Measurements from ENCODE around the gene SLK. TPM values are rescaled to one million over a fixed set of nuclear protein-coding genes. Genes with fewer than 3 reads are reported as not detected.

SLK gene
- polyA plus RNA-seq, 10 donors, result 25.6 to 38.2 (median 30.3) TPM

DNA sequence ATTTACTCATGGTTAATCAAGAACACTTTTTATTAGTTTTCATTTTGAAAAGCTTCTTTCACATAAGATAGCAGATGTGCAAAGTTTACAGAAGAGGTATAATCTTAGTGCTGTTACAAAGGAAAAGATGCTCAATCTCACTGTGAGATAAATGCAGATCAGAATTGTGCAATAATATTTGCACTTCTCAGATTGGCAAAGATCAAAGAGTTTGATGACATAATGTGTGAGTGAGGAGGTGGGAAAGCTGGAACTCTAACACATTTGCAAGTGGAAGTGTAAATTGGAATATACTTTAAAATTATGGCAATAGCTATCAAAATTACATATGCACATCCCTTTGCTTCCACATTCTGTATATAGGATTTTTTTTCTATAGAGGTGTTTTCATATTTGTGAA, 27.4 kb upstream of the SLK start:
- no peak for DNase-seq

- DNase-seq, result no peak
Observed at GRCh38 chr10:103941801-103942200, 25.1 kb upstream of the SLK start.

- DNase-seq, result no peak
Observed at GRCh38 chr10:103942866-103943265, 24.1 kb upstream of the SLK start.

DNA sequence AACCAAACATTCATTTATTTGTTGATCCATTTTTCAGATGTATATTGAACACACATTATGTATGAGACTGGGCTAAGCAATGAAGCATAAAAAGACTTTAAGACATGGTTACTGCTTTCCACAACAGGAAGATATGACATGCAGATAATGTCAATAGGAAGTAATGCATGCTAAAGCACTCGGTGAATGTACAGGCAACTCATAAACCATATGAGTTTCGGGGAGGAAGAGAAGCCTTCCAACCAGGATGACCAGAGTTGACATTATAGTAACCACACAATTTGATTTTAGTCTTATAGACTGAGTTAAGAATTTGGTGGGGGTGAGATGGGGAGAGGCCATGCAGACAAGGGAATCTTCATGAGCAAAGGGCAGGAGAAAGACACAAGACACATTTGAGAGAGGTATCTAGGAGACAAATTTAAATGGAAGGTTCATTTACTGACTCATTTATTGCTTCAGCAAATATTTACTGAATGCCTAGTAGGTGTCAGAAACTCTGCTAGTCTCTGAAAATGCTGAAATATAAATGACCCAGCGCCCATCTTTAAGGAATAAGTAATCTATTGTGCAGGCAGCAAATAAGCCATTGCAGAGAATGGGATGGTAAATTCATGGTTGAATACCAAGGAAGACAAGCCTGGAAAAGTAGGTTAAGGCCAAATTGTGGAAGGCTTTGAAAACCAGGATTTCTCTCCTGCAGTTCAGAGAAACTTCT, 19.0 kb upstream of the SLK start:
- DNase-seq, result no peak

- DNase-seq, result no peak
Observed at GRCh38 chr10:103949728-103950127, 17.2 kb upstream of the SLK start.

GRCh38 chr10:103951183-103951582, 15.8 kb upstream of the SLK start:
- no peak for DNase-seq

DNA sequence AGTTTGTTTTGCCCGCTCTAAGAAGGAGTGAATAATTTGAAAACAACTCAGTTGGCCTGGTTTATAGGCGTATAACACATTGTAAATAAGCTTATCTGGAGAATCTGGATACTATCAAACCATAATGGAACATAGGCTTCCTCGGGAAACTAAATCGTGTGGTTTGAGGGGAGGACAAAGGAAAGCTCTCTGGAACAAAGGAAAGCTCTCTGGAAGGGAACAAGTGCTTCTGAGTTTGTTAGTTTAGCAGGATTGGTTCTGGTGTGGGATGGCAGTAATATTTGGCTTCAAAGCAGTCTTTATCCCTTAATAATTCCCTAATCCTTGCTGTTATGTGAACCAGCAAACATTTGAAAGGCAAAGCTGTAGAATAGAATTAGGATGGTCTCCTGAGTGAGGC, 15.0 kb upstream of the SLK start:
- DNase-seq, result no peak

DNA sequence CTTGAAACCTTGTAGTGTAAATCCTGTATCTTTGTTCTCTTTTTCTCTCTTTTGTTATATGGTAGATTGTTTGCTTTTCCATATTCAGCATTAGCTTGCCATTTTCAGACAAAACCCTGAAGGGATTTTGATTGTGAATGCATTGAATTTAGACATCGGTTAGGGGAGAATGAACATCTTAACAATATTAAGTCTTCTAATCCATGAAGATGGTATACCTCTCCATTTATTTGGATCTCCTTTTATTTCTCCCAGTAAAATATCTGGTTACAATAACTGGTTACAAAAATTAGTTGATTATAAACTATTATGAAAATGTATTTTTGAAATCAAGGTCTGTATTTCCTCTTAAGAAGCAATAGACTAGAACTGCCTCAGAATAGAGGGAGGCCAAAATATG, 12.4 kb upstream of the SLK start:
- DNase-seq, result no peak

DNA sequence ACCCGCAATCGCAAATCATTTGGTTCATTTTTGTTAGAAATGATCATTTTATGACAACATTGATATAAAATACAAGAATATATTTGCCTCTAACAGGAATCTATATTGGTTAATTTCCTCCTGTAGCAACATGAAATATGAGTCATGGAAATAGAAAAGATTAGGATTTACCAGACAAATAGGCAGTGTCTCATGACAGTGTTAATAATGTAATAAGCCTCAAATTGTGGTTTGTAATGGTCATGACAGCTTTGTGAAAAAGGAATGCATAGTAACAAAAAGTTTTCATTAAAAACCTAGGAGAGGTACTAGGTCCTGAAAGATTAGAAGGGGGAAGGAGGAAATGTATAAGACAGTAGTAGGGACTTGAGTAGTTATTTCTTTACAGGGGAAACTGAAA, 7.9 kb upstream of the SLK start:
- DNase-seq, result no peak

DNA sequence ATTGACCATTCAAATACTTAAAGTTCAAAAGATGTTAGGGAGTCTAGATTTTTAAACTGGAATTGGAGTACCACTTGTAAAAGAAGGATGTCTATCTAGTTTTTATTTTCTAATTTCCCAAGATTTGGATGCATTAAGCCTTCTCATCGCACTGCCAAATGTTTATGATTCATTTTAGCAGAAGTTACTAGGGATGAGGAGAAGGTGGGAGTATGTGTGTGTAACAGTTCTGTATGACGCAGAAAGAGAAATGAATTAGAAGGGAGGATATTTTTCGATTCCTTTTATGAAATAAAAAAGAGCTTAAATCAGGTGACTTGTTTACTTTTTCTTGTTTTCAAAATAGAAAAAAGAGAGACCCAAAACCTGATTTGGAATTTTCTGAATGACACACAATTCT, 6.8 kb upstream of the SLK start:
- no peak for DNase-seq

GRCh38 chr10:103967448-103968071, 620 bp downstream of the SLK start:
- DNase-seq, result peak; percentile 24 to 84 (median 51)

- no peak for DNase-seq
Observed at GRCh38 chr10:103968441-103969391, 1.8 kb downstream of the SLK start.

DNA sequence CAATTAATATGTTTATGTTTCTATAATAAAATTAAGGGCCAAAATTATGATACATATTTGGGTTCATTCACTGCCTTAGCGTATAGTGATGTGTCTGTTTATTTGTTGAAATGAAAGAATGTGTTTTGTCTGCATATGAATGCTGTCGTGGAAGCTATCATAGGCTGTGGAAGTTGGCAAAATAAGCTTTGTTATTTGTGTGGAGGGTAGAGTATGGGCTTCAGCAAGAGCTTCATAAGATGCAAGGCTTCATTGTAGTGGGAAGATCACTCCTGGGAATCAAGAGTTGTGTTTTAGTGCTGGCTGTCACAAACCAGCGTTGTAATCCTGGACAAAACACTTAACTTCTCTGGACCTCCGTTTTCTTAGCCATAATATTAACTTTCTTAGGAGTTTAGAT, 2.5 kb downstream of the SLK start:
- DNase-seq, result peak in 1 of 3 donors; percentile 15

DNA sequence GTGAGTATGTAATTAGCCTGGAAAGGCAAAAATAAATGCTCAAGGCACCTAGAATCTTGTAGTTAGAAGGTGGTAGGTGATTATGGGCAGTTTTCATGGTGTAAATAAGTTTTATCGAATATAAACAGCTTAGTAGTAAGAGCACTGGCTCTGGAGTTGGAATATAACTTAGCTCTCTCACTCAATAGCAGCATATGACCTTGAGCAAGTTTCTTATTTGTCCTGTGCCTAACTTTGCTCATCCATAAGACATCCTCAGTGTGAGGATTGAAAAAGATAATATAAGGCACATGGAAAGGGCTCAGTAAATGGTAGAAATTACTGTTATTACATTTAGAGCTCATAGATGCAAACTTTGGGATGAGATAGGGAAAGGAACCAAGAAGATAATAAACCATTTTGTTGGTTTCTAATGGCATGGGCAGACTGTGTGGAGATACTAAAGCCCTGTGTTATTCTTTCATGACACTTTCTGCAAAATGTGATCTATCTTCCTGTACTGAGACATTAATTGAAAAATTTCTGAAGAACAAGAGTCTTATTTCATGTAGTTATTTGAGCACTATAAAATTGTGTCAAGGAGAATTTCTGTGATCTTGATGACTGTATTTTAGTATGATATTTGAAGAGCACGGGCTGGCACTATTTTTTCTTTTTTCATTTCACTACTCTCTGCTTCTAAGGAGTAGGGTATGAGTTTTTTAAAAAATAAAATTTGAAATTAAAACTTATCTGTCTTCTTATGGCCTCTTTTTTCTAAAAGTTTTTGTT, 3.1 kb downstream of the SLK start:
- peak in 1 of 3 donors; percentile 9 for DNase-seq

DNA sequence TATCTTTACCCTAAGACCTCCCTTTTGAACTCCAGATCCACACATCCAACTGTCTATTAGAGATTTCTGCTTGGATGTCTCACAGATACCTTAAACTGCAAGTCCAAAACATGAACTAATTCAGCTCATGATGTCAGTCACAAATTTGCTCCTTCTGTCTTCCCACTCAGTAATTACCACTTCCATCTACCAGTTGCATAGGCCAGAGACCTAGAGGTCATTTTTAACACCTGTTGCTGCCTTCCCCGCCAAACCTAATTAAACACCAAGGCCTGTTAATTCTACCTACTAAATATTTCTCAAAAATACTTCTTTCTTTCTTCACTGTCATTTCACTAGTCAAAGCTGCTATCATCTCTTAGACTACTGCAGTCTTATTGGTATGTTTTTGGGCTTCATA, 8.2 kb downstream of the SLK start:
- DNase-seq, result no peak

- DNase-seq, result no peak
Observed at GRCh38 chr10:103977204-103977603, 10.3 kb downstream of the SLK start.

- DNase-seq, result no peak
Observed at GRCh38 chr10:103979530-103979929, 12.6 kb downstream of the SLK start.

DNA sequence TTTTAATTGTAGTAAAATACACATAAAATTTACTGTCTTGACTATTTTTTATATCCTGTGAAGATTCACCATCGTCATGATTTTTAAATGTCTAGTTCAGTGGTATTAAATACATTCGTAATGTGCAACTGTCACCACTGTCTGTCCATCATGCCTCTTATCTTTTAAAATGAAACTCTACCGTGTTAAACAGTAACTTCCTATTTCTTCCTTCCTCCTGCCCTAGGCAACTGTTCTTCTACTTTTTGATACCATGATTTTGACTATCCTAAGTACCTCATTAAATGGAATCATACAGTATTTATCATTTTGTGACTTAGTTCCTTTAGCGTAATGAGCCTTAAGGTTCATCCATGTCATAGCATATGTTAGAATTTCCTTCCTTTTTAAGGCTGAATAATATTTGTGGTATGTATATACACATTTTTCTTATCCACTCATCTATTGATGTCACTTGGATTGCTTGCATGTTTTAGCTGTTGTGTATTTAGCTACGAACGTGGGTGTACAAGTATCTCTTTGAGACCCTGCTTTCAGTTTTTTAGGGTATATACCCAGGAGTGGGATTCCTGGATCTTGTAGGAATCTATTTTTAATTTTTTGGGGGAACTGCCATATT, 13.5 kb downstream of the SLK start:
- no peak for DNase-seq

DNA sequence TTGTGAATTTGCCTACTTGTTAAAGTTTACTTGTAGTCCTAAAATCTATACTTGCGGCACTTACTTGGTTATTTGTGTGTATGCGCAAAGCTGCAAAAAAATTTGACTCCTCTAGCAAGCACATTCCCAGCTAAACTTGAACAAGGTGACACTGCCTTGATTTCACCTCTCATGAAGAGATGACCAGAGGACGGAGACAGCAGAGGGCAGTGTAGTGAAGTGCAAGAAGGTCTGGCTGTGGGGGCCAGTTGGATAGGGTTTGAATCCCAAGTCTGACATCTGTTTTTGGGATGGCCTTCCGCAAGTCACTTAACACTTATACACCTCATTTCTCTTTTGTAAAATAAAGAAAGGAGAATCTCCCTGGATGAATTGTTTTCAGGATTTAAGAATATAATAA, 15.7 kb downstream of the SLK start:
- DNase-seq, result peak in 1 of 3 donors; percentile 15

DNA sequence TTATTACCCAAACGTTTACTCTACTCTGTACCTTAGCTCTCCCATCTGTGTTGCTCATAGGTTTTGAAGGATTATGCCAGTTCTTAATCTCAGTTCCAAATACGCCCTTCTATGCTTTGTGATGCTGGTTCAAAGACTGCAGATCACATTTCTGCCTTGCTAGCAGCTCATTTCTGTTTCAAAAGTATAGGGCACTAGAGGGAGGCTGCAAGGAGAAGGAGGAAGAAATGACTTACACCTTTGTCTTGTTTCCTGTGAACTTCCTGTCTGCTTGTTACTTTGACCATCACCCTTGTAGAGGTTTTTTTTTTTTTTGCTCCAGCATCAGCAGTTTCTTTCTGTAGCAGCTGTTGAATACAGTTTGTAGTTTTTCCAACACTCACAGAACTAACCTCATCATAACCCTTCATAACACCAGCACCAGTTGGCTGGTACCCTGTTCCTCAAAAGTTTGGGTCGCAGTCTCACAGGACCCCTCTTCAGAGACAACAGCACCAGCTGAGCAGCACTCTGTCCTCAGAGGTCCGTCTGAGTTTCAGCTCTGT, 16.5 kb downstream of the SLK start:
- peak in 1 of 3 donors; percentile 6 for DNase-seq

DNA sequence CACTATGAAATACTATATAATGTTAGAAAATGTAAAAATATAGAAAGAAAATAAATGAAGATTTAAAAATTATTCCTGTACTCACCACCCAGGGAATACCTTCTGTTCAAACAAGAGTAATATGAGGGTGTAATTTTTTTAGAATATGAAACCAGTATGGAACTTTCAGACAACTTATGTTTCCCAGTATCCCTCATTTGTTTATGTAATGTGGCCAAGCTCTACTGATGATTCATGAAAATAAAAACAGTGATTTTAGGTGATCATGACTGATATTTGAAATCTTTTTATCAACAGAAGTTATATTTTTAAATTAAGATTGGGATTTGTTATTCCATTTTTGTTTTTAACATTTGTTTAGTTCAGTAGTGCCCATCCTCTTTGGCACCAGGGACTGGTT, 18.8 kb downstream of the SLK start:
- DNase-seq, result no peak

Data from muscle of back (tissue), 11 donors.